Suprapubic skin (tissue), 4 donors: ENCODE results near the gene SPPL3.

ENCODE experiments used
- EP300 ChIP-seq: sonication (generic); formaldehyde crosslinking; IDR thresholded peaks from one replicate; pipeline ENCODE4 v1.6.1; 2017; ENCODE audit warnings: antibody characterized with exemption
- POLR2A ChIP-seq, 2 donors: fragments of 450-650 bp; IDR thresholded peaks; one replicate each; pipeline ENCODE4 v1.6.1; 2017; ENCODE audit warnings: antibody characterized with exemption in 2 of 2, mild to moderate bottlenecking in 2 of 2, moderate library complexity in 2 of 2
- POLR2AphosphoS5 ChIP-seq, 3 donors: sonication (generic); formaldehyde crosslinking; IDR thresholded peaks; one replicate each; pipeline ENCODE4 v1.6.1; 2017; ENCODE audit warnings: antibody characterized with exemption in 3 of 3
- TF ChIP-seq, protein P1 (sequence below), 2 donors: fragments of 200-600 bp in 1 of 2; fragments of 450-650 bp in 1 of 2; sonication (generic) in 1 of 2; IDR thresholded peaks; one replicate each; pipeline ENCODE4 v1.5.1; 2016 to 2019; ENCODE audit warnings: antibody characterized with exemption in 2 of 2, mild to moderate bottlenecking in 1 of 2, moderate library complexity in 1 of 2

DNA sequence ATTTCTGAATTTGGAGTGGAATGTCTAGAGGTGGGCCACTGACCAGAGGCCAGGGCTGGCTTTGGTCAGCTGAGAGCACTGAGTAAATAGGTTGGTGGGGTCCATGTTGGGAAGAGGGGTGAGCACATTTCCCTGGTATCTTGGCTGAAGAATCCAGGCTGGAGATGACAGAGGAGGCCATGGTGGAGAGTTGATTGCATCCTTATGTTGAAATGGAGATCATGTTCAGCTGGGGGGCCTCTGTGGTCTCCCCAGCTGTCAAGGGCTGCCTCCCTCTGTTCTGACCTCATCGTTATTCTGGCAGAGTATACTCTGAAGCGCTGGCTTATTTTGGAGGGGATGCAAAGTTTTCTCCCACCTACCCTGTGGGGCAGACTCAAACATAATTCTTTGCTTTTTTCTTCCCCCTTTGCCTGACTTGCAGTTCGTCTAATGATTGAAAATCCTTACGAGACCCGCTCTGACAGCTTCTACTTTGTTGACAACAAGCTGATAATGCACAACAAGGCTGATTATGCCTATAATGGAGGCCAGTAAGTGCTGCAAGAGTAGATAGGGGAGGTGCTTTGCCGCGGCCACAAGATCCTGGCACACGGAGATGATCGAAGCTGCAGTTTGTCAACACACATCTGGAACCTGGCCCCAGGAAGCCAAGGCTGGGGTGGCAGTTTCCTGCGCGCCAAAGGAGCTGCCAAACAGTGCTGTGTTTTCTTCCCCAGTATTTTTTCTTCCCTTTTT is 184.5 kb downstream of the SPPL3 start:
- TF ChIP-seq, protein P1, sequence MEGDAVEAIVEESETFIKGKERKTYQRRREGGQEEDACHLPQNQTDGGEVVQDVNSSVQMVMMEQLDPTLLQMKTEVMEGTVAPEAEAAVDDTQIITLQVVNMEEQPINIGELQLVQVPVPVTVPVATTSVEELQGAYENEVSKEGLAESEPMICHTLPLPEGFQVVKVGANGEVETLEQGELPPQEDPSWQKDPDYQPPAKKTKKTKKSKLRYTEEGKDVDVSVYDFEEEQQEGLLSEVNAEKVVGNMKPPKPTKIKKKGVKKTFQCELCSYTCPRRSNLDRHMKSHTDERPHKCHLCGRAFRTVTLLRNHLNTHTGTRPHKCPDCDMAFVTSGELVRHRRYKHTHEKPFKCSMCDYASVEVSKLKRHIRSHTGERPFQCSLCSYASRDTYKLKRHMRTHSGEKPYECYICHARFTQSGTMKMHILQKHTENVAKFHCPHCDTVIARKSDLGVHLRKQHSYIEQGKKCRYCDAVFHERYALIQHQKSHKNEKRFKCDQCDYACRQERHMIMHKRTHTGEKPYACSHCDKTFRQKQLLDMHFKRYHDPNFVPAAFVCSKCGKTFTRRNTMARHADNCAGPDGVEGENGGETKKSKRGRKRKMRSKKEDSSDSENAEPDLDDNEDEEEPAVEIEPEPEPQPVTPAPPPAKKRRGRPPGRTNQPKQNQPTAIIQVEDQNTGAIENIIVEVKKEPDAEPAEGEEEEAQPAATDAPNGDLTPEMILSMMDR (IDR thresholded peaks at IDR 0.05) = no peak
- no peak for TF ChIP-seq POLR2AphosphoS5 (IDR thresholded peaks at IDR 0.05)
- no peak for TF ChIP-seq POLR2A (IDR thresholded peaks at IDR 0.05)
- no peak for TF ChIP-seq EP300
